Fibroblast of pulmonary artery (primary cell): ENCODE measurements around the gene NDNF.

Source experiments
- DNase-seq: peaks from one replicate; pipeline ENCODE4 v3.0.0-alpha.2; 2010; ENCODE audit warnings: low read depth
- H3K4me3 ChIP-seq: replicated peaks from 2 replicates; pipeline ENCODE4 v1.5.1; 2011; ENCODE audit warnings: low read depth, mild to moderate bottlenecking, control low read depth, low read length, moderate library complexity
- TF ChIP-seq, protein P1 (sequence below): IDR thresholded peaks from 2 replicates; pipeline ENCODE4 v1.5.1; 2011; ENCODE audit warnings: mild to moderate bottlenecking, control low read depth, low read length, inconsistent platforms; ENCODE audit errors: missing control alignments

The NDNF gene

DNA sequence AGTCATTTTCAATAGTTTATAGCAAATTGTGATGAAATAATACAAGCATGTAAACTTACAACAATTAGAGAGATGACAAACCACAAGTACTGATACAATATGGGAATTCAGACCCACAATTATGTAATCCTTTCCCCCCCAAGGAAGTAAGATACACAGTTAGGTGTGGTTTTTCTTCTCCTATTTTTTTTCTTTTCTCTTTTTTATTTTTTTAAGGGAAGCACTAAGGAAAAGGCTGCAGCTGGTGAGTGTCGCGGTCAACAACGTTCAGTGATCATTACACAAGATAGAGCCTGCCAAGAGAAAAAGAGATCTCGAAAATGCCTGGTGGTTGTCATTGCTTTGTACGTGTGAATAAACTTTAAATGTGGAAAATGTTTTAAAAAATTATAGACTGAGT, 9.8 kb downstream of the NDNF start:
- DNase-seq = no peak
- TF ChIP-seq, protein P1, sequence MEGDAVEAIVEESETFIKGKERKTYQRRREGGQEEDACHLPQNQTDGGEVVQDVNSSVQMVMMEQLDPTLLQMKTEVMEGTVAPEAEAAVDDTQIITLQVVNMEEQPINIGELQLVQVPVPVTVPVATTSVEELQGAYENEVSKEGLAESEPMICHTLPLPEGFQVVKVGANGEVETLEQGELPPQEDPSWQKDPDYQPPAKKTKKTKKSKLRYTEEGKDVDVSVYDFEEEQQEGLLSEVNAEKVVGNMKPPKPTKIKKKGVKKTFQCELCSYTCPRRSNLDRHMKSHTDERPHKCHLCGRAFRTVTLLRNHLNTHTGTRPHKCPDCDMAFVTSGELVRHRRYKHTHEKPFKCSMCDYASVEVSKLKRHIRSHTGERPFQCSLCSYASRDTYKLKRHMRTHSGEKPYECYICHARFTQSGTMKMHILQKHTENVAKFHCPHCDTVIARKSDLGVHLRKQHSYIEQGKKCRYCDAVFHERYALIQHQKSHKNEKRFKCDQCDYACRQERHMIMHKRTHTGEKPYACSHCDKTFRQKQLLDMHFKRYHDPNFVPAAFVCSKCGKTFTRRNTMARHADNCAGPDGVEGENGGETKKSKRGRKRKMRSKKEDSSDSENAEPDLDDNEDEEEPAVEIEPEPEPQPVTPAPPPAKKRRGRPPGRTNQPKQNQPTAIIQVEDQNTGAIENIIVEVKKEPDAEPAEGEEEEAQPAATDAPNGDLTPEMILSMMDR = no peak

DNA sequence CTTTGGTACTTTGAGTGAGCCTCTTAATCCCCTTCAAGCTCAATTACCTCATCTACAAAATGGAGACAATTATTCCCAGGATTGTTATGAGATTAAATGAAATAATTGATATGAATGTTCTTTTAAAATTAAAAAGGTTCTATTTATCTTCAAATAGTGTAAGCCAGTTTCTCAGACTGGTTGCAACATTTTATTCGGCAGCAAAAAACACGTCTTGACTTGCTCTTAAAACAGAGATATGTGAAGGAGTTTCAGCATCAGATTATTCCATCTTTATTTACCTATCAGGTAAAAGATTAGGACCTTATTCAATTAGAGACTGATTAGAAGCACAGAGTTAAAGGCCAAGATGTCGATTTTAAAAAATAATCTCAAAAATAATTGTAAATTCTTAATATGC, 10.5 kb downstream of the NDNF start:
- DNase-seq = no peak
- no peak overlapping the region for H3K4me3 ChIP-seq
- TF ChIP-seq, protein P1 = no peak

More for the DNA sequence above, 9.8 kb downstream of the NDNF start:
- H3K4me3 ChIP-seq = no peak overlapping the region

DNA sequence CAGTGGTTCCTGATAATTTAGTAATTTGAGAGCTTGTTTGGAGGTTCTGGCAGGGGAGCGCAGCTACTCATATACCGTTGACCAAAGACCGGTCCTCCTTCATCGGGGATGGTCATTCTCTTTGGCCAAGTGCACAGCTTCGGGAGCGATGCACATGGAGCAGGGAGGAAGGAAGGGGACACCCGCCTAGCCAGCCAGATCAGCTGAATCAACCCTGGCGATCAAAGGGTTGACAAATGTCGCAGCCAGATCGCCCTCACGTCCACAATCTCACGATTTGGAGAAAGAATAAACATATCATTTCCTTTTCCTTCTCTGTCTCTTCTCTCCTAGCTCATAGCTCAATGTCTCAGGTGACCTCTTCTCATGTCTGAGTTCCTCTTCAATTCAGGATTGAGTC, 11.1 kb downstream of the NDNF start:
- no peak overlapping the region for H3K4me3 ChIP-seq
- TF ChIP-seq, protein P1 = no peak
- DNase-seq = no peak

DNA sequence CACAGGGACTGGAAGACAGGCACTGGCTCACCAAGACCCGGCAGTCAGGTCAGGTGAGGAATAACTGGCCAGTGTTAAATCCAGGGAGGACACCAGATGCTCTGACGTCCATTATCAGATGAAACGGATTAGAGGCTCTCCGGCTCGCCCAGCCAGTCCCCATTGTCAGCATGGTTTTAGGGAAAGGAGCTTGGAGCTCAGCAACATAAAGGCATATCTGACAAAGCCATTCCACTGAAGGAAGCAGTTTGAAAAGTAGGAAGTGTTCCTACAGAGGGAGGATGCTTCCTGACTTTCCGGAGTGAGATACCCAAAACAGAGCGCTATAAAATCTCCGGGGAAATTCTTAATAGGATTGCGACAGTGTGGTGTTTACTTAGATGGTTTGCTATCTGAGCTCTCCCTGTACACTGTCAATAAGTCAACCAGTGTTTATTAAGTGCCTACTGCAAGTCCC, 14.8 kb downstream of the NDNF start:
- peak; percentile 55 for DNase-seq
- TF ChIP-seq, protein P1 = no peak
- H3K4me3 ChIP-seq = no peak overlapping the region

DNA sequence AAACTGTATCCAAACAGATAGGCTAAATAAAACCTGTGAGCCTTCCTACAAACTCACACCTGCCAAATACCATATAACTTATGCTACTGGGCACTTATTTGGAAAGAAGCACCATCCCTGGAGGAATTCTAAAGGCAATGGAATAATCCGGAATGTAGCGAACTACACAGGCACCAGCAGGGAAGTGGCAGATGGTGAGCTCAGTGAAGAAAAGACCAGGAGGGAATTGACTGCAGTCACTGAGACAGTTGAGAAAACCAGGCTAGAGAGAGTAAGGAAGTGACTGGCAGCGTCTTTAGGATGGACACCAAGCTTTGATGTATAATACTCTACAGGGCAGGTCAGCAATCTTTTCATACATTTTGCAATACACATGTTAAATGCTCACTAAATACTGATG, 16.3 kb downstream of the NDNF start:
- no peak overlapping the region for H3K4me3 ChIP-seq
- no peak for DNase-seq
- TF ChIP-seq, protein P1 = no peak

DNA sequence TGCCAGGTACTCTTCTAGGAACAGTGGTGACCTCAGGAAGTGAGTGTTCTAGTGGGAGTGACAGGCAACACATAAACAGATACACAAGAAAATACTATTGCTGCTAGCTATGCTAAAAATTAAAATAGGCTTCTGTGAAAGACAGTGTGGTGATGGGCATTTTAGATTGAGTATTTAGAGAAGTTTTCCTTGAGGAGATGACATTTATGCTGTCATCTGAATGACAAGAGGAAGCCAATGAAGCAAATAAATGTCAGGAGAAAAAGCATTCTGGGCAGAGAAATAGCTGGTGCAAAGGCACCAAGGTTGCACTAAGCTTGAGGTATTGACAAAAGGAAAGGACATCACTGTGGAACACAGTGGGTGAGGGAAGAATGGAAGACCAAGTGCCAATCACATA, 18.0 kb downstream of the NDNF start:
- TF ChIP-seq, protein P1 = no peak
- DNase-seq = no peak
- H3K4me3 ChIP-seq = no peak overlapping the region

DNA sequence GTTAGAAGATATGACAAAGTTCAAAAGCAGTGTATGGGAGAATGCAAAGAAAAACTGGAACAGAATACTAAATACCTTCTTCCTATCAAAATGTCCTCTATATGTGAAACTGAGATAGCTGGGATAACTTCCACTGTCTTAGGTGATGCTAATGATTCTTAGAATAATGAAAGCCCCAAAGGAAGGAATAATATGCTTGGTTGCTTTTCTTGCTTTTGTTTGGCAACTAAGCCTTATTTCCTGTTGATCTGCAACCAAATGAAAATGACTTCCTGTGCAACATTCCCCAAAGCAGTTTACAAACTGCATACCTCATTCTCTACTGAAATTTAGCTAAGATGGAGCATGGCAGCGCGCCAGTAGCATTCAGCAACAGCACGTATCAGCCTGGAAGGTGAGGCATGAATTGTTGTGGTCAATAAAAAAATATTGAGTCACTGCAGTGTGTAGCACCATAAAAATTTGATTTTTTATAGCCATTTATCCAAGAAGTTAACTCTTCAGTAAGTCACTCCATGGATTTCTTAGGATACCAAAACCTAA, 18.7 kb downstream of the NDNF start:
- DNase-seq = peak; percentile 53
- TF ChIP-seq, protein P1 = no peak

More for the DNA sequence above, 18.7 kb downstream of the NDNF start:
- no peak overlapping the region for H3K4me3 ChIP-seq
